Measurements from ENCODE around the gene PNPLA1. TPM values are rescaled to one million over a fixed set of nuclear protein-coding genes. Genes with fewer than 3 reads are reported as not detected.

Gene PNPLA1
- total RNA-seq, 1 donor from 2014 or later = not detected

DNA sequence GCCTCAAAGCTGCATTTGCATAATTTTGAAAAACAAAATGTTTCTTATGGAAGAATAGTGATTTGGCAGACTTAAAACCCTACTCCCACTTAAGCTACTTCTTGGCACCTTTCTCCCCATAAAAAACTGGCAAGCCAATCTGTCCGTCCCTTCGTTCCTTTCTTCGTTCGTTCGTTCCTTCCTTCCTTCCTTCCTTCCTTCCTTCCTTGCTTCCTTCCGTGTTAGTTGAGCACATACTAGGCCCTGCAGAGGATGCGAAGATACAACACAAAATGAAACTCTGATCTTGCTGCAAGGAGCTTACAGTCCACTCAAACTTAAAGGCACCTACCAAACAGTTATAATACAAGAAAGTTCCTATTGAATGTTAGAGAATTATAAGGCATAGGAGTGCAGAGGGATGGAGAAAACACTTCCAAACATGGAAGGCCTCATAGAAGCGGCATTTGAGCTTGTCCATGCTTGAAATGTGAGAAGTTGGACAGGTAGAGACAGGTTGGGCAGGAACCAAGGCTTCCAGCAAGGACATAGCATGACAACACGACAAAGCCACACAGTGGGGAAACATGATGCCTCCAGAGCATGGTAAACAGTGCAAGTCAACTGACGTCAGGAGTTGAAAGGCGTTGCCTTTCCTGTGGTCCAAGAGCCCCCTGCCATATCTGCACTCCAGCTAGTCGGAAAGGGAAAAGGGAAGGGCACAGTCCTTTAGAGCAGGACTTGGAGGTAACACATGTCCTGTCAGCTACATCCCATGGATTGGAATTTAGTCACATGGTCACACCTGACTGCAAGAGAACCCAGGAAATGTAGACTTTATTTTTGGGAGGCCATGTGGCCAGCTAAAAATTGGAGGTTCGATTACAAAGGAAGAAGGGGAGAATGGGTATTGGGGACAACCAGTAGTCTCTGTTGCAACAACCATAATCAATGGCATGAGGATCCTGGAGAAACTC is 7.0 kb downstream of the PNPLA1 start:
- peaks cover 13% of the 10 kb centered on the region for H3K4me1 Mint-ChIP-seq
- H3K36me3 Mint-ChIP-seq (ENCODE audit: low read depth) = no peaks in the 10 kb centered on the region
- H3K9me3 Mint-ChIP-seq = no peaks in the 10 kb centered on the region
- TF ChIP-seq, protein P1, sequence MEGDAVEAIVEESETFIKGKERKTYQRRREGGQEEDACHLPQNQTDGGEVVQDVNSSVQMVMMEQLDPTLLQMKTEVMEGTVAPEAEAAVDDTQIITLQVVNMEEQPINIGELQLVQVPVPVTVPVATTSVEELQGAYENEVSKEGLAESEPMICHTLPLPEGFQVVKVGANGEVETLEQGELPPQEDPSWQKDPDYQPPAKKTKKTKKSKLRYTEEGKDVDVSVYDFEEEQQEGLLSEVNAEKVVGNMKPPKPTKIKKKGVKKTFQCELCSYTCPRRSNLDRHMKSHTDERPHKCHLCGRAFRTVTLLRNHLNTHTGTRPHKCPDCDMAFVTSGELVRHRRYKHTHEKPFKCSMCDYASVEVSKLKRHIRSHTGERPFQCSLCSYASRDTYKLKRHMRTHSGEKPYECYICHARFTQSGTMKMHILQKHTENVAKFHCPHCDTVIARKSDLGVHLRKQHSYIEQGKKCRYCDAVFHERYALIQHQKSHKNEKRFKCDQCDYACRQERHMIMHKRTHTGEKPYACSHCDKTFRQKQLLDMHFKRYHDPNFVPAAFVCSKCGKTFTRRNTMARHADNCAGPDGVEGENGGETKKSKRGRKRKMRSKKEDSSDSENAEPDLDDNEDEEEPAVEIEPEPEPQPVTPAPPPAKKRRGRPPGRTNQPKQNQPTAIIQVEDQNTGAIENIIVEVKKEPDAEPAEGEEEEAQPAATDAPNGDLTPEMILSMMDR (IDR thresholded peaks at IDR 0.05) = no peak
- H3K27ac Mint-ChIP-seq = no peak overlapping the region
- peaks cover 24% of the 10 kb centered on the region for H3K27me3 Mint-ChIP-seq
- H3K4me3 Mint-ChIP-seq = no peak overlapping the region
- no peak for DNase-seq
- CTCF ChIA-PET = no interaction called here
- no peak for ATAC-seq (ENCODE audit: low read depth)
- POLR2A ChIA-PET = no interaction called here
- intact Hi-C loops (cut with micrococcal nuclease) = no loop called here

- Mint-ChIP-seq H3K27ac (no peak overlapping the region), H3K9me3 (no peaks in the 10 kb centered on the region), H3K27me3 (peaks cover 21% of the 10 kb centered on the region), H3K36me3 (ENCODE audit: low read depth) (no peaks in the 10 kb centered on the region), H3K4me3 (no peak overlapping the region), H3K4me1 (peaks cover 13% of the 10 kb centered on the region)
- TF ChIP-seq, protein P1 (IDR thresholded peaks at IDR 0.05) = no peak
- intact Hi-C loops (cut with micrococcal nuclease) = no loop called here
- POLR2A ChIA-PET = no interaction called here
- DNase-seq (no peak), ATAC-seq (ENCODE audit: low read depth) (no peak)
- CTCF ChIA-PET = no interaction called here
Observed at GRCh38 chr6:36277946-36278470, 8.1 kb downstream of the PNPLA1 start.

DNA sequence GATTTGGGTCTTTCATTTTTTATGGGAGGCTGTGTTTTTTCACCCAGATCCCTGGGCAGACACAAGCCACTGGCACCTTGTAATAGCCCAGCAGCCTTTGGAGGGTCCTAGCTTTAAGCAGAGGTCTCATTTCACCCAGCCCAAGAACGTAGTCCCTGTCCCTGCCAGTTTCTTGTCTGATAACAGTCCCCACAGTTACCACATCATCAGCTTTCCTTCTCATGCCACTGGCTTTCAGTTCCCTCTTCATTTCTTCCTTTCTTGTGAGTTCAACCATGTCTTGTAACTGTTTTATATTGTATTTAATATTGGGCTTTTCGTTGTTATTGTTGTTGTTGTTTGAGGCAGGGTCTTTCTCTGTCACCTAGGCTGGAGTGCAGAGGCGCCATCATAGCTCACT is 10.6 kb downstream of the PNPLA1 start:
- ATAC-seq (ENCODE audit: low read depth) (peak; percentile 52), DNase-seq (no peak)
- H3K36me3 Mint-ChIP-seq (ENCODE audit: low read depth) = no peaks in the 10 kb centered on the region
- peaks cover 13% of the 10 kb centered on the region for H3K4me1 Mint-ChIP-seq
- H3K27me3 Mint-ChIP-seq = peaks cover 28% of the 10 kb centered on the region
- no peak overlapping the region for H3K4me3 Mint-ChIP-seq
- H3K9me3 Mint-ChIP-seq = no peaks in the 10 kb centered on the region
- intact Hi-C loops (cut with micrococcal nuclease) = no loop called here
- TF ChIP-seq, protein P1 (IDR thresholded peaks at IDR 0.05) = no peak
- CTCF ChIA-PET = interaction anchor here (0.9 kb wide), 1 partner anchor 22 kb away, joined by 4 read pairs; no protein-coding TSS in a partner anchor
- POLR2A ChIA-PET = interaction anchor here (0.6 kb wide), 1 partner anchor 89 kb away, joined by 3 read pairs; no protein-coding TSS in a partner anchor
- no peak overlapping the region for H3K27ac Mint-ChIP-seq

GRCh38 chr6:36280983-36281382 is 11.1 kb downstream of the PNPLA1 start:
- Mint-ChIP-seq H3K4me3 (no peak overlapping the region), H3K4me1 (peaks cover 13% of the 10 kb centered on the region), H3K27me3 (peaks cover 33% of the 10 kb centered on the region), H3K9me3 (no peaks in the 10 kb centered on the region), H3K36me3 (ENCODE audit: low read depth) (no peaks in the 10 kb centered on the region), H3K27ac (no peak overlapping the region)
- TF ChIP-seq, protein P1 (IDR thresholded peaks at IDR 0.05) = no peak
- intact Hi-C loops (cut with micrococcal nuclease) = no loop called here
- ATAC-seq (ENCODE audit: low read depth) (no peak), DNase-seq (no peak)
- CTCF ChIA-PET = interaction anchor here (0.7 kb wide), 1 partner anchor 22 kb away, joined by 4 read pairs; no protein-coding TSS in a partner anchor
- POLR2A ChIA-PET = no interaction called here

GRCh38 chr6:36283608-36284007 is 13.7 kb downstream of the PNPLA1 start:
- TF ChIP-seq, protein P1 (IDR thresholded peaks at IDR 0.05) = no peak
- DNase-seq = no peak
- ChIA-PET CTCF (no interaction called here), POLR2A (no interaction called here)
- Mint-ChIP-seq H3K27ac (no peak overlapping the region), H3K36me3 (ENCODE audit: low read depth) (no peaks in the 10 kb centered on the region), H3K27me3 (peaks cover 34% of the 10 kb centered on the region), H3K9me3 (no peaks in the 10 kb centered on the region), H3K4me3 (no peak overlapping the region), H3K4me1 (peaks cover 13% of the 10 kb centered on the region)
- no peak for ATAC-seq (ENCODE audit: low read depth)
- intact Hi-C loops (cut with micrococcal nuclease) = no loop called here
